ENCODE measurements around the gene PLB1. TPM values are rescaled to one million over a fixed set of nuclear protein-coding genes. Genes with fewer than 3 reads are reported as not detected.

PLB1 gene
- total RNA-seq, 4 donors from 2014 or later = 6.3 to 15.4 (median 10.9) TPM

DNA sequence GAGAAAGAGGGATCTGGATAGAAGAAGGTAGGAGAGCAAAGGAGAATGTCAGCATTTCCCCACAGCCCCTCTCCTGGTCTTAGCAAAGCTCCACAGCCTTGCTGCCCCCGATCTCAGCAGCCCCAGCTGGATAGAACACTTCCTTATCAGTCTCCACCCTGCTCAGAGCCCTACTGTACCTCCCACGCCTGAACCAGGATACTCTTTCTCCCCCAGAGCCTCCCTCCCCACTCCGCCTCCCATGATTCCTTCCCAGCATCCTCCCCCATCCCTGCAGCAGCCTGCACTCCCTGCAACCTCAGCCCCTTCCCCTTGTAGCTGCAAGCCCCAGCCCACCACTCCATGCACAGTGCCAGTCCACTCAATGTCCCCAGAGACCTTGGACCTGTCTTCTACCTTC is 25.8 kb downstream of the PLB1 start:
- no peak for ATAC-seq (ENCODE audit: low FRiP score)
- DNase-seq (ENCODE audit: low spot score) = no peak
- TF ChIP-seq, protein P1, sequence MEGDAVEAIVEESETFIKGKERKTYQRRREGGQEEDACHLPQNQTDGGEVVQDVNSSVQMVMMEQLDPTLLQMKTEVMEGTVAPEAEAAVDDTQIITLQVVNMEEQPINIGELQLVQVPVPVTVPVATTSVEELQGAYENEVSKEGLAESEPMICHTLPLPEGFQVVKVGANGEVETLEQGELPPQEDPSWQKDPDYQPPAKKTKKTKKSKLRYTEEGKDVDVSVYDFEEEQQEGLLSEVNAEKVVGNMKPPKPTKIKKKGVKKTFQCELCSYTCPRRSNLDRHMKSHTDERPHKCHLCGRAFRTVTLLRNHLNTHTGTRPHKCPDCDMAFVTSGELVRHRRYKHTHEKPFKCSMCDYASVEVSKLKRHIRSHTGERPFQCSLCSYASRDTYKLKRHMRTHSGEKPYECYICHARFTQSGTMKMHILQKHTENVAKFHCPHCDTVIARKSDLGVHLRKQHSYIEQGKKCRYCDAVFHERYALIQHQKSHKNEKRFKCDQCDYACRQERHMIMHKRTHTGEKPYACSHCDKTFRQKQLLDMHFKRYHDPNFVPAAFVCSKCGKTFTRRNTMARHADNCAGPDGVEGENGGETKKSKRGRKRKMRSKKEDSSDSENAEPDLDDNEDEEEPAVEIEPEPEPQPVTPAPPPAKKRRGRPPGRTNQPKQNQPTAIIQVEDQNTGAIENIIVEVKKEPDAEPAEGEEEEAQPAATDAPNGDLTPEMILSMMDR (IDR thresholded peaks at IDR 0.05) = no peak

DNA sequence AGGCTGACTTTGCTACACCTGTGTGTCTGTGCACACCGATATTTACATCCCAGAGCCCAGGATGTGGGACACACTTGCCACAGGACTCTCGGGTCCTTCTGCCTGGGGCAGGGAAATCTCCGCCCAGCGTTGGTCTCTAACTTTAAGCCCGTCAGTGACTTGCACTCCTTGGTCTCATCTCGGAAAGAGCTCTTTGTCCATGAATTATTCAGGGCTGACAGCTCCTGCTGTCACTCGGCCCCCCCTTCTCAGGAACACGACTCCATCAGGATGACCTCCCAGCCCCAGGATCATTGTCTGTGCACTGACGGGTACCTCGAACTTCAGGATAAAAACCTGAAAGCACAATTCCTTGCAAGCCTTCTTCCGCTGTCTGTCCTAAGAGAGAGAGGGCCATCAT is 26.6 kb downstream of the PLB1 start:
- TF ChIP-seq, protein P1 (IDR thresholded peaks at IDR 0.05) = no peak
- DNase-seq (ENCODE audit: low spot score) = no peak
- no peak for ATAC-seq (ENCODE audit: low FRiP score)

DNA sequence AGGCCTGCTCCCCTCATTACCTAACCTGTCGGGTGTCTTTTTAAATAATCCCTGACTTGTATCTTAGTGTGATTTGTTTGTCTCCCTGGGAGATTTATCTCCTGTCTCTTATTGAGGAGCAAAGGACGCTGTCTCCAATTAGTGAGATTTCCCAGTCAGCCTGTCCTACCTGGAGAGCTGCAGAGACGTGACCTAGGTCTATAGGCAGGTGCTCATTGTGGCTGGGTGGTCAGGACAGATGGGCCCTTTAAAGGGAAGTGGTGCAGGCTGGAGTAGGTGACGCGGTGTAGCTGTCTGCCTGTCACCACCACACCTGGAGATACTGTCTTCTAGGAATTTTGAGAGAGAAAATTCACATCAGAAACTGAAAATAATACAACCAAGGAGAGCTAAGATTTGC is 28.0 kb downstream of the PLB1 start:
- ATAC-seq (ENCODE audit: low FRiP score) (no peak), DNase-seq (ENCODE audit: low spot score) (no peak)
- TF ChIP-seq, protein P1 (IDR thresholded peaks at IDR 0.05) = no peak

DNA sequence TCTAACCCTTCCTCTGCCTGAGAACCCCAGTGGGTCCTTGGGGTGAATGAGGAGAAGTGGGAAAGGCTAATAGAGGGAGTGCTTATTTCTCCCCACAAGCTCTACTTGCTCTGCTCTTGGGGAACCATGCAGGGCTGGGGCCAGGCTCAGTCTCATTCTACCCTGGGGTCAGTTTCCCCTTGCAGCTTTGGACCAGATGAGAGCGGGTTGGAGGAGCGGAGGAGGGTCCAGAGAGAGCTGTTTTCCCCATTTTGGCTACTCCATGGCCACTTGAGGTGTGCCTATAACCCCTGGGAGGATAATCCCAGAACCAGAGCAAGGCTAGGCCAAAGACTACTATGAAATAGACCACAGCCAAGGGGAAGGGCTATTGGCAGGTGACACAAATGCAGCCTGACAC is 29.6 kb downstream of the PLB1 start:
- no peak for DNase-seq (ENCODE audit: low spot score)
- TF ChIP-seq, protein P1 (IDR thresholded peaks at IDR 0.05) = no peak
- peak; percentile 22 for ATAC-seq (ENCODE audit: low FRiP score)

DNA sequence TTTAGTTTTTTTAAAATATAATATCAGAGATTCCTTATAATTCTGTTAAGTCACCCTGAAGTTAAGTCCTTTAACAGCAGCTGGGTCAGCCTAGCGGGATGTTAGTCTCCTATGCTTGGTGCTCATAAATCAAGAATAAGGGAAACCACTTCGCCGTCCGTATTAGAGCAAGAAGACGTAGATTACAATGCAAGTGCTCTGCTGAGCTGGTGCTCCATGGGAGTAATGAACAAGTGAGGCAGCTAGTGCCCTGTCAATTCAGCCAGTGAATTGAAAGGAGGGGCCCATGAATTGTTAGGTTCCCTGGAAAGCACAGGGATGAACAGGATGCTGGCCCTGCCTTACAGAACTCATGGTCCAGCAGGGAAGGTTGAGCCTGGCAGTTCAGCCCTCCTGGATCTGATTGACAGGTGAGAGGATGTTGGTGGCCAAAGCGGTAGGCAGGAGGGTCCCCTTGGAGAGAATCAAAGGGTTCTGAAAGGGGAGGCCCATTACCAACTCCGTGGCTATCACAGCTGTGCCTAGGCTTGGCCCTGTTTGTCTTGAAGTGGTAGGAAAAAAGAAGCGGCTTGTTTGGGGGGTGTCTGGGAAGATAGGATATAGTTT is 30.8 kb downstream of the PLB1 start:
- TF ChIP-seq, protein P1 (IDR thresholded peaks at IDR 0.05) = no peak
- no peak for DNase-seq (ENCODE audit: low spot score)
- no peak for ATAC-seq (ENCODE audit: low FRiP score)

GRCh38 chr2:28527196-28527595 is 31.3 kb downstream of the PLB1 start:
- DNase-seq (ENCODE audit: low spot score) (no peak), ATAC-seq (ENCODE audit: low FRiP score) (no peak)
- TF ChIP-seq, protein P1 (IDR thresholded peaks at IDR 0.05) = no peak

GRCh38 chr2:28528206-28528605 is 32.3 kb downstream of the PLB1 start:
- TF ChIP-seq, protein P1 (IDR thresholded peaks at IDR 0.05) = no peak
- DNase-seq (ENCODE audit: low spot score) = no peak
- ATAC-seq (ENCODE audit: low FRiP score) = no peak

Data from omental fat pad (tissue), 4 donors.